Measurements from ENCODE around the gene CTXN1. TPM values are rescaled to one million over a fixed set of nuclear protein-coding genes. Genes with fewer than 3 reads are reported as not detected.

The CTXN1 gene
- total and polyA plus RNA-seq, 2 of the 4 experiments (the other 2 are of a cell fraction), result 0.36 to 7.4 TPM

- Histone ChIP-seq H2AFZ (replicated peaks; ENCODE audit: low read length, poor library complexity) (no peak overlapping the region), H3K4me2 (ENCODE audit: low read depth, low read length) (no peak overlapping the region), H3K27me3 (ENCODE audit: control insufficient read depth, insufficient read depth, low read length) (no peaks in the 10 kb centered on the region), H3K23ac (ENCODE audit: low read depth, low read length) (no peak overlapping the region), H3K56ac (ENCODE audit: extremely low read depth, insufficient read depth, low read length) (no peak overlapping the region), H2BK20ac (ENCODE audit: low read depth, low read length) (no peak overlapping the region), H3K36me3 (ENCODE audit: control insufficient read depth, insufficient read depth, low read length) (peaks cover 65% of the 10 kb centered on the region), H2BK15ac (ENCODE audit: low read depth, low read length) (no peak overlapping the region), H3K9ac (ENCODE audit: low read depth, low read length) (no peak overlapping the region), H2AK5ac (ENCODE audit: low read depth, low read length) (no peak overlapping the region), H3K4me1 (ENCODE audit: control insufficient read depth, insufficient read depth, low read length) (peaks cover 6% of the 10 kb centered on the region), H3K14ac (replicated peaks; ENCODE audit: low read depth, low read length) (no peak overlapping the region), H4K5ac (ENCODE audit: low read depth, low read length) (no peak overlapping the region), H4K8ac (ENCODE audit: low read depth in 2 of 2, low read length in 2 of 2) (no peak overlapping the region), H3K79me1 (ENCODE audit: low read depth in 1 of 2, low read length in 2 of 2) (peaks cover 7 to 23% of the 10 kb centered on the region in 2 experiments; a peak in 2 of 4 replicates), H3K9me1 (ENCODE audit: insufficient read depth, low read length) (no peaks in the 10 kb centered on the region), H3K9me3 (ENCODE audit: control insufficient read depth, insufficient read depth, low read length) (no peaks in the 10 kb centered on the region), H2BK120ac (ENCODE audit: low read depth, low read length) (no peak overlapping the region), H3K18ac (ENCODE audit: low read depth, low read length) (no peak overlapping the region), H2AK9ac (replicated peaks; ENCODE audit: low read depth, low read length, poor library complexity) (no peak overlapping the region), H3K4me3 (ENCODE audit: insufficient read depth, low read depth, low read length) (no peak overlapping the region), H3K4ac (ENCODE audit: low read depth, low read length) (no peak overlapping the region), H3K27ac (ENCODE audit: insufficient read depth, low read length) (no peak overlapping the region), H4K20me1 (ENCODE audit: insufficient read depth, low read length) (peaks cover 5% of the 10 kb centered on the region), H4K91ac (ENCODE audit: insufficient read depth, low read depth, low read length) (no peak overlapping the region), H2BK5ac (ENCODE audit: low read depth, low read length, poor library complexity, severe bottlenecking) (no peak overlapping the region)
- dilution Hi-C loops (cut with HindIII; ENCODE audit: low sequenced_read_pairs, unreplicated experiment) (no loop called here), in situ Hi-C loops (cut with MboI; ENCODE audit: low sequenced_read_pairs) (no loop called here), intact Hi-C loops (cut with micrococcal nuclease) (no loop called here)
- ChIA-PET POLR2A (ENCODE audit: unreplicated experiment) (no interaction called here), CTCF (interaction anchor here (0.6 kb wide), 1 partner anchor 343 kb away, joined by 3 read pairs; no protein-coding TSS in a partner anchor)
- ATAC-seq (ENCODE audit: low read depth) (no peak), DNase-seq (no peak)
- TF ChIP-seq MAFK (IDR thresholded peaks at IDR 0.05; ENCODE audit: low read depth, low read length) (no peak), POLR2A (IDR thresholded peaks at IDR 0.05; ENCODE audit: low read depth, low read length) (no peak), NFE2L2 (IDR thresholded peaks at IDR 0.05; ENCODE audit: low read depth, low read length) (no peak), CHD1 (IDR thresholded peaks at IDR 0.05; ENCODE audit: low read depth, low read length) (no peak), CEBPB (IDR thresholded peaks at IDR 0.05; ENCODE audit: low read depth, low read length) (no peak), RCOR1 (IDR thresholded peaks at IDR 0.05; ENCODE audit: insufficient replicate concordance, low read length) (no peak)
- 94% methylated on average over 29 of the region's 55 CpGs; no CpG with 5 or more reads in 1 of the 2 experiments for WGBS, 2 experiments (ENCODE audit: extremely low coverage in 2 of 2, insufficient read length in 1 of 2)
- no TSS peak for BruUV-seq (replicated peaks)
These were observed 8.1 kb upstream of the CTXN1 start for GRCh38 chr19:7933828-7934725.

Measured in IMR-90 (cell line).